ENCODE data around the gene ADD1. TPM values are rescaled to one million over a fixed set of nuclear protein-coding genes. Genes with fewer than 3 reads are reported as not detected.
"Not testable (repeated sequence)": the region's sequence is repeated elsewhere in the genome, so short reads cannot be mapped to it uniquely, and the experiment has no call there.

The ADD1 gene
- total RNA-seq, 1 experiment from 2014 or later = 224 TPM

DNA sequence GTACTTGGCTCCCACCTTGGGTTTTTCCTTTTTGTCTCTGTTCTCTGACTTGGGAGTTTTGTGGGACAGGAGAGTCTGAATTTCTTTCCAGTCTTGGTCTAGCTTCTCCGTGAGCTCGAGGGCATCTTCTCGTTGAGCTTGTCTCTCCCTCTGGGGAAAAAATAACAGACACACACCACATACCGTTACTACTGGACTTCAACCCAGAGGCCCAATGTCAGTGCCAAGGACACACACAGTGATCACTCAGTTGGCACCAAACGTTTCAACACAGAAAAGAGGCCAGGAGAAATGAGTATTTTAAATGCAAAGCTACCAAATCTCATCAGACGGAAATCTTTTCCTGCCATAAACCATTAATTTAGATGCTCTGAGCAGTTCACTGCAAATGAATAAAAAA, 109.9 kb downstream of the ADD1 start:
- DNase-seq = no peak
- peaks cover 54% of the 10 kb centered on the region for H3K36me3 ChIP-seq (replicated peaks; ENCODE audit: control insufficient read depth, insufficient read depth, low read length)
- no peaks in the 10 kb centered on the region for H3K27me3 ChIP-seq (ENCODE audit: control insufficient read depth, insufficient read depth, low read length)

GRCh38 chr4:2954358-2955185, 110.9 kb downstream of the ADD1 start:
- H3K4me3 ChIP-seq (ENCODE audit: insufficient read depth, low read depth, low read length) = no peak overlapping the region
- no peaks in the 10 kb centered on the region for H3K27me3 ChIP-seq (ENCODE audit: control insufficient read depth, insufficient read depth, low read length)
- DNase-seq = peak; percentile 75
- peaks cover 48% of the 10 kb centered on the region for H3K36me3 ChIP-seq (replicated peaks; ENCODE audit: control insufficient read depth, insufficient read depth, low read length)

More for the DNA sequence above, 109.9 kb downstream of the ADD1 start:
- H3K4me3 ChIP-seq (ENCODE audit: insufficient read depth, low read depth, low read length) = no peak overlapping the region

DNA sequence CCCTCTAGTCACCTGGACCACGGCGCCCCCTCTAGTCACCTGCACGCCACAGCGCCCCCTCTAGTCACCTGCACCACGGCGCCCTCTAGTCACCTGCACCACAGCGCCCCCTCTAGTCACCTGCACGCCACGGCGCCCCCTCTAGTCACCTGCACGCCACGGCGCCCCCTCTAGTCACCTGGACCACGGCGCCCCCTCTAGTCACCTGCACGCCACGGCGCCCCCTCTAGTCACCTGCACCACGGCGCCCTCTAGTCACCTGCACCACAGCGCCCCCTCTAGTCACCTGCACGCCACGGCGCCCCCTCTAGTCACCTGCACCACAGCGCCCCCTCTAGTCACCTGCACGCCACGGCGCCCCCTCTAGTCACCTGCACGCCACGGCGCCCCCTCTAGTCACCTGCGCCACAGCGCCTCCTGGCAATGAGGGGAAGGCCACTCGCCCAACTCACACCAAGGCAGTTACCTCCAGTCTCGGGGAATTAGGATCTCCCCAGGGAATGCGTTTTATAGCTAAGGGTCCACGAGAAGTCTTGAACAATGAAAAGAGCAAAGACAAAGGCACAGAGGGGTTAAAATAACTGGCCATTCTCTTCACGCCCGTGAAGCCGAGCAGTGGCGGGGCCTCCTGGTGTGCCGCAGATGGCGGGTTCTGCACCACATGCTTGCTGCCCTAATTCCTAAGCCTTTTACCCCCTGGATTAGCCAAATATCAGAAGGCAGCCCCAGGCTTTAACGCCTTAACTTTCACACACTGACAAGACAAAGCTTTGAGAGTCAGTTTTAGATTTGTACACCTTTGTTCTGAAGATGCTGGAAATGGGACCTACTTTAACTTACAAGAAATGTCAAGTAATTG, 111.8 kb downstream of the ADD1 start:
- not testable (repeated sequence) for H3K27me3 ChIP-seq (ENCODE audit: control insufficient read depth, insufficient read depth, low read length); DNase-seq; H3K4me3 ChIP-seq (ENCODE audit: insufficient read depth, low read depth, low read length)
- H3K36me3 ChIP-seq (replicated peaks; ENCODE audit: control insufficient read depth, insufficient read depth, low read length) = peaks cover 39% of the 10 kb centered on the region

GRCh38 chr4:2958446-2958845, 114.8 kb downstream of the ADD1 start:
- no peak for DNase-seq
- no peak overlapping the region for H3K4me3 ChIP-seq (ENCODE audit: insufficient read depth, low read depth, low read length)
- peaks cover 23% of the 10 kb centered on the region for H3K36me3 ChIP-seq (replicated peaks; ENCODE audit: control insufficient read depth, insufficient read depth, low read length)
- no peaks in the 10 kb centered on the region for H3K27me3 ChIP-seq (ENCODE audit: control insufficient read depth, insufficient read depth, low read length)

GRCh38 chr4:2960450-2960849, 116.8 kb downstream of the ADD1 start:
- not testable (repeated sequence) for H3K27me3 ChIP-seq (ENCODE audit: control insufficient read depth, insufficient read depth, low read length); H3K4me3 ChIP-seq (ENCODE audit: insufficient read depth, low read depth, low read length); DNase-seq
- peaks cover 15% of the 10 kb centered on the region for H3K36me3 ChIP-seq (replicated peaks; ENCODE audit: control insufficient read depth, insufficient read depth, low read length)

DNA sequence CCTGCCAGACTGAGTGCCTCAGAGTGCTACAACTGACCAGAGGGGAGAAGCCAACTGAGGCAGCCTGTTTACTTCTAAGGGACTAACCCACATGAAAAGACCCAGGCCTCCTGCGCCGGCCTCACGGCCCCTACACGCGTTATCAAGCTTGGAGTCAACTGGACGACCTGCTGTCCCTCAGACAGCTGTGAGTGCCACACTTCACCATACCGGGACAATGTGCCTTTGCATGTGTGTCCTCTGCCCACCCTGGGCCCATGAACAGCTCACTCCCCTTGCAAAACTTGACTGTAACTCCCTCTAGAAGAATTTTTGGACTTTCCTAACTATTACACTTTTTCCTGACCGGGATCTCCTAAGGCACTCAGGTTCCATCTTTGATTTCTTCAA, 117.8 kb downstream of the ADD1 start:
- no peak overlapping the region for H3K4me3 ChIP-seq (ENCODE audit: insufficient read depth, low read depth, low read length)
- H3K27me3 ChIP-seq (ENCODE audit: control insufficient read depth, insufficient read depth, low read length) = peaks cover 7% of the 10 kb centered on the region
- H3K36me3 ChIP-seq (replicated peaks; ENCODE audit: control insufficient read depth, insufficient read depth, low read length) = peaks cover 6% of the 10 kb centered on the region
- DNase-seq = no peak

GRCh38 chr4:2961811-2962441, 118.3 kb downstream of the ADD1 start:
- Histone ChIP-seq H3K27me3 (ENCODE audit: control insufficient read depth, insufficient read depth, low read length) (peaks cover 7% of the 10 kb centered on the region), H3K36me3 (replicated peaks; ENCODE audit: control insufficient read depth, insufficient read depth, low read length) (peaks cover 5% of the 10 kb centered on the region)
- peak; percentile 21 for DNase-seq

DNA sequence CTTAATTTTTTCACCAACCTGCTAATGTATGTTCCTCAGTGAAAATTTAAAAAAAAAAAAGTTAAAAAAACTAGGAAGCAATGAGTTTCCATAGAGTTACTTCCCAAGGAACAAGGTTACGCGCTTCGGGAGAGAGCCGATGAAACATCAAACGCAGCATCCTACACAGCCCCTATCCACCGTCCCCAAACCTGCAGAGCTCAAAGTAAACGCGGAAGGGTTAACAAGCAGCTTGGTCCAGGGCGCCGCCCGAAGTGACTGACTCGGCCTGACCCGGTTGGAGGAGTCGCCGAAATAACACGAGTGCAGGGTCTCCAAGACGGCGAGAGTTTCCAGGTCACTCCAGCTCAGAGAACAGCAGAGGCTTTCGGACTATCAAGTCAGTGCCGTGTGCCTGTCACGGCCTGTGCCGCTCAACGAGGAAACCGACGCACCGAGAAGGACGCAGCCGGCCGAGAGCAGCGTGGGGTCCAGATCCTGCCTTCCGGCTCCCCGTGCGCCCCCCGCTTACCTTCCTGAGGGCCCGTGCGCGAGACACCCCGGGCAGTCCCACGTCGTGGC, 119.0 kb downstream of the ADD1 start:
- Histone ChIP-seq H3K4me3 (ENCODE audit: insufficient read depth, low read depth, low read length) (peak overlapping the region; percentile 75), H3K36me3 (replicated peaks; ENCODE audit: control insufficient read depth, insufficient read depth, low read length) (peaks cover 2% of the 10 kb centered on the region; the same call in 1 of the 2 replicates), H3K27me3 (ENCODE audit: control insufficient read depth, insufficient read depth, low read length) (peaks cover 7% of the 10 kb centered on the region)
- peak; percentile 72 for DNase-seq

More at GRCh38 chr4:2961811-2962441, 118.3 kb downstream of the ADD1 start:
- peak overlapping the region; percentile 75 for H3K4me3 ChIP-seq (ENCODE audit: insufficient read depth, low read depth, low read length)

- DNase-seq = peak; percentile 96
Measured at GRCh38 chr4:2963175-2963965, 119.7 kb downstream of the ADD1 start, which contains the start of the genes GRK4 and NOP14. Gene GRK4, plus strand, starts transcription at chr4:2963571. Its CDS starts 500 bp downstream, at chr4:2964071. Gene NOP14, minus strand, starts transcription at chr4:2963406. Its CDS starts 87 bp downstream, at chr4:2963319.

GRCh38 chr4:2963966-2964471, 120.4 kb downstream of the ADD1 start:
- Histone ChIP-seq H3K27me3 (ENCODE audit: control insufficient read depth, insufficient read depth, low read length) (peaks cover 7% of the 10 kb centered on the region), H3K36me3 (replicated peaks; ENCODE audit: control insufficient read depth, insufficient read depth, low read length) (no peaks in the 10 kb centered on the region), H3K4me3 (ENCODE audit: insufficient read depth, low read depth, low read length) (peak overlapping the region; percentile 74)
- DNase-seq = peak; percentile 59

More at GRCh38 chr4:2963175-2963965, 119.7 kb downstream of the ADD1 start, which contains the start of the genes GRK4 and NOP14:
- Histone ChIP-seq H3K4me3 (ENCODE audit: insufficient read depth, low read depth, low read length) (peak within 1 kb of the TSS; percentile 75), H3K27me3 (ENCODE audit: control insufficient read depth, insufficient read depth, low read length) (peaks cover 7% of the 10 kb centered on the region), H3K36me3 (replicated peaks; ENCODE audit: control insufficient read depth, insufficient read depth, low read length) (no peaks in the 10 kb centered on the region)

- no peak for DNase-seq
- Histone ChIP-seq H3K27me3 (ENCODE audit: control insufficient read depth, insufficient read depth, low read length) (peaks cover 7% of the 10 kb centered on the region), H3K36me3 (replicated peaks; ENCODE audit: control insufficient read depth, insufficient read depth, low read length) (no peaks in the 10 kb centered on the region), H3K4me3 (ENCODE audit: insufficient read depth, low read depth, low read length) (no peak overlapping the region)
Measured at GRCh38 chr4:2964706-2965258, 121.1 kb downstream of the ADD1 start.

- Histone ChIP-seq H3K27me3 (ENCODE audit: control insufficient read depth, insufficient read depth, low read length) (peaks cover 7% of the 10 kb centered on the region), H3K4me3 (ENCODE audit: insufficient read depth, low read depth, low read length) (no peak overlapping the region), H3K36me3 (replicated peaks; ENCODE audit: control insufficient read depth, insufficient read depth, low read length) (no peaks in the 10 kb centered on the region)
- DNase-seq = no peak
Measured at GRCh38 chr4:2965262-2965661, 121.6 kb downstream of the ADD1 start.

DNA sequence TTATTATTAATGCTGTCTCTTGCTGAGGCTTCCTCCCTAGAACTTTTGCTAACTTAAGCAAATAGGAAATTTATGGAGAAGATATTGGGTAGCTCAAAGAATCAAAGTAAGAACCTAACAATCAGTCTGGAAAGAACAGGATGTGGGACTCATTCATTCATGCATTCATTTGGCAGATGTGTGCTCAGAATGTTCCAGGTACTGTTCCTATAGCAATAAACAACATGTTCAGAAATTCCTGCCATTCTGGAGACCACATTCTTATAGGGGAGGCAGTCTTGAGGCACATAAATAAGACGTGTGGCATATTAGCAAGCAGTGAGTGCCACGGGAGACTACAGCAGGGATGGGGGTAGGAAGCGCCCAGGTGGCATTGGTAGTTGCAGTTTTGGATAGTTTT, 124.7 kb downstream of the ADD1 start:
- no peak for DNase-seq
- no peak overlapping the region for H3K4me3 ChIP-seq (ENCODE audit: insufficient read depth, low read depth, low read length)
- no peaks in the 10 kb centered on the region for H3K36me3 ChIP-seq (replicated peaks; ENCODE audit: control insufficient read depth, insufficient read depth, low read length)
- H3K27me3 ChIP-seq (ENCODE audit: control insufficient read depth, insufficient read depth, low read length) = peaks cover 7% of the 10 kb centered on the region
